AG10803 (cell line): ENCODE data around the gene KIAA0513.

ENCODE experiments used
- DNase-seq: peaks from one replicate; pipeline ENCODE4 v3.0.0; 2010; ENCODE audit warnings: low read depth
- H3K4me3 ChIP-seq: 2 replicates; pipeline ENCODE4 v1.5.1; 2011; ENCODE audit warnings: mild to moderate bottlenecking, low read length, control low read depth
- TF ChIP-seq, protein P1 (sequence below): conservative IDR thresholded peaks from 2 replicates; pipeline ENCODE4 v1.5.1; 2011; ENCODE audit warnings: mild to moderate bottlenecking, low read length, control low read depth, inconsistent platforms

KIAA0513 gene

DNA sequence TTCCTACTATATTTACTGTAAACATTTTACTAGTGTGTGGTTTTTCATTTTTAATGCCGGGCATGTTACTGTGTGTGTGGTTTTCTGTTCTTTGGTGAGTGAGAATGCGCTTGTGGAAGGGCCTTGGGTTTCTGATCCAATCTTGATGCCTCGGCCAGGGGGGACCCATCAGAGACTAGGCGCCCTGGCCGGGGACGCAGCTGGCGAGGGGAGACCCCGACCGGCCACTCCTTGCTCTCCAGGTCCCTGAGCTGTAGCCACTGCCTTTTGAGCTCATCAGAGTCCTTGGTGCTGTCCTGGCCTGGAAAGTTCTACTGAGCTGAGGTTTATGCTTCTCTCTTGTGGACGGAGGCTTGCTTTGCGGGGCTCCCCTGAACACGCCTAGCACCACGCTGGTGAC lies 37.5 kb downstream of the KIAA0513 start:
- TF ChIP-seq, protein P1, sequence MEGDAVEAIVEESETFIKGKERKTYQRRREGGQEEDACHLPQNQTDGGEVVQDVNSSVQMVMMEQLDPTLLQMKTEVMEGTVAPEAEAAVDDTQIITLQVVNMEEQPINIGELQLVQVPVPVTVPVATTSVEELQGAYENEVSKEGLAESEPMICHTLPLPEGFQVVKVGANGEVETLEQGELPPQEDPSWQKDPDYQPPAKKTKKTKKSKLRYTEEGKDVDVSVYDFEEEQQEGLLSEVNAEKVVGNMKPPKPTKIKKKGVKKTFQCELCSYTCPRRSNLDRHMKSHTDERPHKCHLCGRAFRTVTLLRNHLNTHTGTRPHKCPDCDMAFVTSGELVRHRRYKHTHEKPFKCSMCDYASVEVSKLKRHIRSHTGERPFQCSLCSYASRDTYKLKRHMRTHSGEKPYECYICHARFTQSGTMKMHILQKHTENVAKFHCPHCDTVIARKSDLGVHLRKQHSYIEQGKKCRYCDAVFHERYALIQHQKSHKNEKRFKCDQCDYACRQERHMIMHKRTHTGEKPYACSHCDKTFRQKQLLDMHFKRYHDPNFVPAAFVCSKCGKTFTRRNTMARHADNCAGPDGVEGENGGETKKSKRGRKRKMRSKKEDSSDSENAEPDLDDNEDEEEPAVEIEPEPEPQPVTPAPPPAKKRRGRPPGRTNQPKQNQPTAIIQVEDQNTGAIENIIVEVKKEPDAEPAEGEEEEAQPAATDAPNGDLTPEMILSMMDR = no peak
- no peak for DNase-seq
- H3K4me3 ChIP-seq = no peak overlapping the region

DNA sequence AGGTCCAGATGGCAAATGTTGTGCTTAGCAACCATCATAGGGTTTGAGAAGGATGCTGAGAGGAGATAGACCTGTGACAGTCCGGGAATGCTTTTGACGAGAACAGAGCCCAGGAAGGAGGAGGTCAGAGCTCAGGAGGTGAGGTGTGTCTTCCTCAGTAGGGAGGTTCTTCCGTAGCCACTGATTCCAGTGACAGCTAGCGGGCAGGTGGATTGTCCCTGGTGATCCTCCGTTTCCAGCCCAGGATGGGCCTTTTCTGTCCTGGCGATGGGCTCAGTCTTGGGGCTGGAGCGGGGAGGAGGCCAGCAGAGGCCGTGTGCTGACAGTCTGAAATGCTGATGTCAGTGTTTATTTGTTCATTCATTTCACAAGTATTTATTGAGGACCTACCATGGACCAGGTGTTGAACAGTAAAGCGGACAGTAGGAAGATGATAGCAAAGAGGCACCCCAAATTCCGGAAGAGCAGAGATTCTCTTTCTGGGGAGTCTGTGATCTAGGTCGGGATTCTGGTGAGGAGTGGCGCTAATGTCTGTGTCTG lies 38.8 kb downstream of the KIAA0513 start:
- TF ChIP-seq, protein P1 = no peak
- DNase-seq = no peak
- H3K4me3 ChIP-seq = no peak overlapping the region

DNA sequence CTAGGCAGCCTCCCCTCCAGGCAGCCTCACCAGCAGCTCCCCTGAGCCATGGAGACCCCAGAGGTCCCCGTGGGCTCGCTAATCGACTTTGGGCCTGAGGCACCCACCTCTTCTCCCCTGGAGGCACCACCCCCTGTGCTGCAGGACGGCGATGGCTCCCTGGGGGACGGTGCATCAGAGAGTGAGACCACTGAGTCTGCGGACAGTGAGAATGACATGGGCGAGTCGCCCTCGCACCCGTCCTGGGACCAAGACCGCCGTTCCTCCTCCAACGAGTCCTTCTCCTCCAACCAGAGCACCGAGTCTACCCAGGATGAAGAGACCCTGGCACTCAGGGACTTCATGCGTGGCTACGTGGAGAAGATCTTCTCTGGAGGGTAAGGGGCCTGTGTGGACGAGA lies 39.4 kb downstream of the KIAA0513 start:
- TF ChIP-seq, protein P1 = no peak
- H3K4me3 ChIP-seq = no peak overlapping the region
- no peak for DNase-seq

DNA sequence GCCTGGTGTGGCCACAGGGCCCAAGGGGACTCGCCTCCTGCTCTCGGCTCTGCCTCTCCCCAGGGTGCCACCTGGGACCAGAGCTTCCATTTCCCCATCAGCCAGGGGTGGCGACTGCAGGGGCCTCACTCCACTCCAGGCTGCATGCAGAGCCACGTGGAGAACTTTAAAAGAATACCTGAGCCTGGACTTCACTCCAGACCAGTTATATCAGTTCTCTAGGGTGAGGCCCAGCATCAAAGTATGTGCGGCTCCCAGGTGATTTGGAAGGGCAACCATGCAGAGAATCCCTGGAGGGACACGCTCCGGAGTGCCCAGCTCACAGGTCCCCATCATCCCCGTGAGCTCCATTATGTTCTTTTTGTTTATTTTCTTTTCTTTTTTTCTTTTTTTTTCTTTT lies 39.8 kb downstream of the KIAA0513 start:
- TF ChIP-seq, protein P1 = no peak

DNA sequence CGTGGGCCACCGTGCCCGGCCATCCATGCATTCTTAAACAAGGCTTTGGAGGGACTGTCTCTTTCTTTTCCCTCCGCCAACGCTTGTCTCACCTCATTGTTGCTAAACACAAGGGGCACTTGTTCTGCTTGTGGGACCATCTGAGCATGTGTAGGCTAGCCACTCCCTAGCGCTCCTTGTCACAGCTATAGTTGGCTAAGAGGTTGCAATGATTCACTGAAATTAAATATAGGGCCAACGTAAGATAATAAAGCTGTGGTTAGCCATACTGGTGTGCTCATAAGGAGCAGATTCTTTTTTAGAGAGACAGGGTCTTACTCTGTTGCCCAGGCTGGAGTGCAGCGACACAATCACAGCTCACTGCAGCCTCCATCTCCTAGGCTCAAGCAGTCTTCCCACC lies 41.2 kb downstream of the KIAA0513 start:
- no peak for DNase-seq
- TF ChIP-seq, protein P1 = no peak
- H3K4me3 ChIP-seq = no peak overlapping the region

More for the DNA sequence above, 39.8 kb downstream of the KIAA0513 start:
- no peak overlapping the region for H3K4me3 ChIP-seq
- DNase-seq = no peak

DNA sequence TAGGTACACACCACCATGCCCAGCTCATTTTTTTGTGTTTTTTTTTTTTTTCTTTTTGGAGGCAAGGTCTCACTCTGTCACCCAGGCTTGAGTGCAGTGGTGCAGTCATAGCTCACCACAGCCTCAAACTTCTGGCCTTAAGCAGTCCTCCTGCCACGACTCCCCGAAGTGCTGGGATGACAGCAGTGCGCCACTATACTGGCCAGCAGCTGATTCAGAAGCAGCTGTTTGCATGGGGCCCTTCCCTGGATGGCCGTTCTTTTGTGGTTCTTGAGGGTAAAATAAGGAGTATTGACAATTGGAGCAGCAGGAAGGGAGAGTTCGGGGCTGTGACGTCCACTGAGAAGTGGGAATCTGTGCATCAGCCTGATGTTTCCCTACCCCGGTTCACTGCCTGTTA lies 41.6 kb downstream of the KIAA0513 start:
- TF ChIP-seq, protein P1 = no peak
- no peak overlapping the region for H3K4me3 ChIP-seq
- DNase-seq = no peak

DNA sequence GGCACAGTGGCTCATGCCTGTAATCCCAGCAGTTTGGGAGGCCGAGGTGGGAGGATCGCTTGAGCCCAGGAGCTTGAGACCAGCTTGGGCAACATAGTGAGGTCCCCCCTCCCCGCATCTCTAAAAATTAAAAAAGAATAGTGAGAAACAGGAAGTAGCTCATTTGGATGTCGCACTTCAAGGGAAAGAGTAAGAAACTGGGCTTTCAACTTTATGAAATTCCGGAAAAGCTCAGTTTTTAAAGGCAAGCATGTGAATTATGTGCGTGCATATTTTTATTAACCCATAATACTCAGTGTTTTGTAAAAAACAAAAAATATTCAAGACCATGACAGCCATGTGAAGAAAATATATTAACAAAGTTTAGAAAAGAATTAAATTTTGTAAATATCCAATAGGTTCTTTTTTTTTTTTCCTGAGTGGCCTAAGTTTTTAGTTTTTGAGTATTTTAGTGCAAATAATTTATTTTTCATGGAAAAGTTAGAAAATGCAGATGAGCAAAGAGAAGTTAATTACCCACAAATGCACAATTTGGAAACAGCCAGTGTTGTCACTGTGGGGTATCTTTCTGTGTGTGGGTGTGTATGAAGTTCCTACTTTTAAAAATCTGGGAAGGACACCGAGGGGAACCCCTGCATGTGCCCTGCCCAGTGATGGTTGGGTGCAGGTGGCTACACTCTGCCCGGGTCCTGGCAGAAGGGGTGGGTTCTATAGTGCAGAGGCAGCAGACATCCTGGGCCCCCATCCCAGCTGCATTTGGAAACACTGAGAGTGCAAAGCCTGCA lies 44.7 kb downstream of the KIAA0513 start:
- DNase-seq = no peak
- H3K4me3 ChIP-seq = no peak overlapping the region
- TF ChIP-seq, protein P1 = no peak
